Measurements from ENCODE around the gene CFAP61.

CFAP61 gene

GRCh38 chr20:20139403-20139802 is 87.1 kb downstream of the CFAP61 start:
- H3K4me3 ChIP-seq (ENCODE audit: low read depth, low read length) = no peak overlapping the region
- TF ChIP-seq, protein P1, sequence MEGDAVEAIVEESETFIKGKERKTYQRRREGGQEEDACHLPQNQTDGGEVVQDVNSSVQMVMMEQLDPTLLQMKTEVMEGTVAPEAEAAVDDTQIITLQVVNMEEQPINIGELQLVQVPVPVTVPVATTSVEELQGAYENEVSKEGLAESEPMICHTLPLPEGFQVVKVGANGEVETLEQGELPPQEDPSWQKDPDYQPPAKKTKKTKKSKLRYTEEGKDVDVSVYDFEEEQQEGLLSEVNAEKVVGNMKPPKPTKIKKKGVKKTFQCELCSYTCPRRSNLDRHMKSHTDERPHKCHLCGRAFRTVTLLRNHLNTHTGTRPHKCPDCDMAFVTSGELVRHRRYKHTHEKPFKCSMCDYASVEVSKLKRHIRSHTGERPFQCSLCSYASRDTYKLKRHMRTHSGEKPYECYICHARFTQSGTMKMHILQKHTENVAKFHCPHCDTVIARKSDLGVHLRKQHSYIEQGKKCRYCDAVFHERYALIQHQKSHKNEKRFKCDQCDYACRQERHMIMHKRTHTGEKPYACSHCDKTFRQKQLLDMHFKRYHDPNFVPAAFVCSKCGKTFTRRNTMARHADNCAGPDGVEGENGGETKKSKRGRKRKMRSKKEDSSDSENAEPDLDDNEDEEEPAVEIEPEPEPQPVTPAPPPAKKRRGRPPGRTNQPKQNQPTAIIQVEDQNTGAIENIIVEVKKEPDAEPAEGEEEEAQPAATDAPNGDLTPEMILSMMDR (IDR thresholded peaks at IDR 0.05; ENCODE audit: low read depth, low read length) = no peak

DNA sequence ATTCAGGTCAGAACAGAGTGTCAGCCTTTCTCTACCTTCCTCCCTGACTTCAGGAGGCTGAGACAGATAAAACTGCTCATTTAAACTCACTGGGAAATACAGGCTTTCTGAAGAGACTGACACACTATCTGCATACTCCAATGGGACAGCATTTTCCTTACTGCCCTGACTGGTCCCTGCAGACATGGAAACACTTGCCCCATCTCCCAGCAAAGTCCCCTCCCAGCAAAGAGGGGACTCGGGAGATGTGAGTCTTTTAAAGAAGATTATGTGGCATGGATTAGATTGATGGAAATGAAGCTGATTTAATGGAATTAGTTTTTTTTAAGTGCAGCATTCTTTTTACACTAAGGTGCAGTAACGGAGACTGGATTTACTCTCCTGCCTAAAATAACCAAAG is 90.8 kb downstream of the CFAP61 start:
- TF ChIP-seq, protein P1 (IDR thresholded peaks at IDR 0.05; ENCODE audit: low read depth, low read length) = no peak
- no peak overlapping the region for H3K4me3 ChIP-seq (ENCODE audit: low read depth, low read length)

- TF ChIP-seq, protein P1 (IDR thresholded peaks at IDR 0.05; ENCODE audit: low read depth, low read length) = no peak
- H3K4me3 ChIP-seq (ENCODE audit: low read depth, low read length) = no peak overlapping the region
Measured at GRCh38 chr20:20143646-20144045, 91.3 kb downstream of the CFAP61 start.

- TF ChIP-seq, protein P1 (IDR thresholded peaks at IDR 0.05; ENCODE audit: low read depth, low read length) = no peak
- no peak overlapping the region for H3K4me3 ChIP-seq (ENCODE audit: low read depth, low read length)
Measured at GRCh38 chr20:20148779-20149178, 96.4 kb downstream of the CFAP61 start.

DNA sequence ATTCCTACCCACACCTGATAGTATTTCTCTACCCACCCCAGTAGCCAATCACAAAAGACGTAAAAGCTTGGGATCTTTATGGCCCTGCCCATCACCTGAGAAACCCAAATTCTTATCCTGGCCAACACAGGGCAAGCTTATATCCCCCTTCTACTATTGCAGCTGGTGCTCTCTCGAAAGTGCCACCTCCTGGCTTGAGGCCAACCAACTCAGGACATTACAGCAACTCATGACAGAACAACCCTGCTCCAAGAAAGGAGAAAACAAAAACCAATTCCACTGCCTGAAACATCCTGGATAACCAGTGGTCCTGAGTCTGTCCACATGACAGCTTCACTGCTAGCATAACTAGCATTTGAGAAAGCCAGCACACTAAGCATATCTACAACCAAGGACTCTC is 97.9 kb downstream of the CFAP61 start:
- TF ChIP-seq, protein P1 (IDR thresholded peaks at IDR 0.05; ENCODE audit: low read depth, low read length) = no peak

GRCh38 chr20:20160520-20160919 is 108.2 kb downstream of the CFAP61 start:
- H3K4me3 ChIP-seq (ENCODE audit: low read depth, low read length) = no peak overlapping the region
- TF ChIP-seq, protein P1 (IDR thresholded peaks at IDR 0.05; ENCODE audit: low read depth, low read length) = no peak

More for the DNA sequence above, 97.9 kb downstream of the CFAP61 start:
- H3K4me3 ChIP-seq (ENCODE audit: low read depth, low read length) = no peak overlapping the region

DNA sequence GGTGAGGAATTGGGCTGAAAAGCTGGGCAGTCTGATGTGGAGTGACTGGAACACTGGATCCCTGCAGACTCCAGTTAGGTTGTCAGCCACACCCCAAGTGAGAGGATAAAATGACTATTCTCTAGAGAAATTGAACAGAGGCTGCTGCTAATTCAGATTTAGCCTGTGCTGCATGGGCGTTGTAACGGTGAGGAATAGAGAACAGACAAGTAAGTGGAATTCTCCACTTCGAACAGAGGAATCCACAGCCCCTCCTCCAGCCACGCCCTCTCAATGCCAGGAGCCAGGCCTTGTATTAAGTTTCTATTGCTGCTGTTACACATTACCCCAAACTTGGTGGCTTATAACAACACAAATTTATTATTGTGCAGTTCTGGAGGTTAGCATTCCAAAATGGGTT is 109.3 kb downstream of the CFAP61 start:
- no peak overlapping the region for H3K4me3 ChIP-seq (ENCODE audit: low read depth, low read length)
- TF ChIP-seq, protein P1 (IDR thresholded peaks at IDR 0.05; ENCODE audit: low read depth, low read length) = no peak

Data from WI38 (cell line).